H9 (cell line): Measurements from ENCODE around the gene DOCK9. TPM values are rescaled to one million over a fixed set of nuclear protein-coding genes. Genes with fewer than 3 reads are reported as not detected.

Experiments
- DNase-seq: peaks from one replicate; pipeline ENCODE4 v3.0.0-alpha.2; 2017
- H2AFZ ChIP-seq: one replicate; pipeline ENCODE4 v1.6.1; 2013; ENCODE audit warnings: mild to moderate bottlenecking, low read length, control low read depth, moderate library complexity
- H2AK5ac ChIP-seq: 2 replicates; pipeline ENCODE4 v1.6.1; 2013; ENCODE audit warnings: low read length, control low read depth, mixed read lengths; ENCODE audit not compliant: insufficient read length
- H2BK120ac ChIP-seq: one replicate; pipeline ENCODE4 v1.6.1; 2013; ENCODE audit warnings: low read depth, mild to moderate bottlenecking, low read length, control low read depth, inconsistent platforms; ENCODE audit not compliant: poor library complexity, severe bottlenecking
- H2BK12ac ChIP-seq: 2 replicates; pipeline ENCODE4 v1.6.1; 2013; ENCODE audit warnings: low read length, control low read depth, mixed read lengths, low read depth; ENCODE audit not compliant: insufficient read length
- H2BK15ac ChIP-seq: 2 replicates; pipeline ENCODE4 v1.6.1; 2013; ENCODE audit warnings: low read depth, low read length, control low read depth
- H2BK20ac ChIP-seq: one replicate; pipeline ENCODE4 v1.6.1; 2013; ENCODE audit warnings: low read depth, mild to moderate bottlenecking, low read length, control low read depth, inconsistent platforms; ENCODE audit not compliant: poor library complexity, severe bottlenecking
- H2BK5ac ChIP-seq: 2 replicates; pipeline ENCODE4 v1.6.1; 2013; ENCODE audit warnings: low read length, control low read depth, mixed read lengths; ENCODE audit not compliant: insufficient read length
- H3K14ac ChIP-seq: 2 replicates; pipeline ENCODE4 v1.6.1; 2013; ENCODE audit warnings: low read length, control low read depth; ENCODE audit not compliant: insufficient read depth
- H3K18ac ChIP-seq: 2 replicates; pipeline ENCODE4 v1.6.1; 2013; ENCODE audit warnings: low read depth, mild to moderate bottlenecking, mixed read lengths, low read length, control low read depth; ENCODE audit not compliant: insufficient read length
- H3K23ac ChIP-seq: 2 replicates; pipeline ENCODE4 v1.6.1; 2013; ENCODE audit warnings: low read length, control low read depth, mixed read lengths, low read depth; ENCODE audit not compliant: insufficient read length
- H3K23me2 ChIP-seq: 2 replicates; pipeline ENCODE4 v1.6.1; 2013; ENCODE audit warnings: low read depth, mild to moderate bottlenecking, mixed read lengths, low read length, control low read depth; ENCODE audit not compliant: insufficient read length, poor library complexity, severe bottlenecking
- H3K27ac ChIP-seq: 2 replicates; pipeline ENCODE4 v1.5.1; 2013; ENCODE audit warnings: low read length, control low read depth, mixed read lengths, low read depth; ENCODE audit not compliant: insufficient read length
- H3K27me3 ChIP-seq: 2 replicates; pipeline ENCODE4 v1.6.1; 2013; ENCODE audit warnings: low read length, control low read depth, inconsistent platforms; ENCODE audit not compliant: insufficient read depth
- H3K4ac ChIP-seq: 2 replicates; pipeline ENCODE4 v1.6.1; 2013; ENCODE audit warnings: low read depth, mild to moderate bottlenecking, control low read depth, inconsistent platforms, low read length, moderate library complexity
- H3K4me1 ChIP-seq: 2 replicates; pipeline ENCODE4 v1.6.1; 2013; ENCODE audit warnings: low read length, control low read depth, inconsistent platforms; ENCODE audit not compliant: insufficient read depth
- H3K4me2 ChIP-seq: 2 replicates; pipeline ENCODE4 v1.6.1; 2013; ENCODE audit warnings: low read length, control low read depth, mixed read lengths; ENCODE audit not compliant: insufficient read length, insufficient read depth
- H3K56ac ChIP-seq: 2 replicates; pipeline ENCODE4 v1.6.1; 2013; ENCODE audit warnings: low read depth, mild to moderate bottlenecking, mixed read lengths, low read length, control low read depth; ENCODE audit not compliant: insufficient read length
- H3K79me1 ChIP-seq: 2 replicates; pipeline ENCODE4 v1.6.1; 2013; ENCODE audit warnings: low read depth, mild to moderate bottlenecking, moderate library complexity, low read length, control low read depth, inconsistent platforms; ENCODE audit not compliant: insufficient read depth, poor library complexity, severe bottlenecking
- H3K79me2 ChIP-seq: 2 replicates; pipeline ENCODE4 v1.6.1; 2013; ENCODE audit warnings: low read length, control low read depth, inconsistent platforms; ENCODE audit not compliant: insufficient read depth
- H3K9ac ChIP-seq: 2 replicates; pipeline ENCODE4 v1.6.1; 2013; ENCODE audit warnings: low read length, control low read depth, mixed read lengths; ENCODE audit not compliant: insufficient read length; ENCODE audit errors: extremely low read depth
- H3K9me3 ChIP-seq: one replicate; pipeline ENCODE4 v1.6.1; 2013; ENCODE audit warnings: low read depth, low read length, inconsistent platforms; ENCODE audit not compliant: control insufficient read depth
- H3T11ph ChIP-seq: one replicate; pipeline ENCODE4 v1.6.1; 2013; ENCODE audit warnings: mild to moderate bottlenecking, low read length, control low read depth, inconsistent platforms
- H4K20me1 ChIP-seq: one replicate; pipeline ENCODE4 v1.6.1; 2013; ENCODE audit not compliant: control insufficient read depth, insufficient read length, insufficient read depth
- H4K5ac ChIP-seq: 2 replicates; pipeline ENCODE4 v1.6.1; 2013; ENCODE audit warnings: low read depth, mild to moderate bottlenecking, mixed read lengths, low read length, control low read depth; ENCODE audit not compliant: insufficient read length
- H4K8ac ChIP-seq: replicated peaks from 2 replicates; pipeline ENCODE4 v1.6.1; 2013; ENCODE audit warnings: low read length, control low read depth, mixed read lengths, low read depth; ENCODE audit not compliant: insufficient read length
- H4K91ac ChIP-seq: 2 replicates; pipeline ENCODE4 v1.6.1; 2013; ENCODE audit warnings: low read depth, mild to moderate bottlenecking, moderate library complexity, mixed read lengths, low read length, control low read depth; ENCODE audit not compliant: insufficient read length
- H3K27ac Mint-ChIP-seq, 3 experiments: 2 replicates in 2 of 3; 3 replicates in 1 of 3; pipeline ENCODE4 v1.8.0; 2020 to 2021; ENCODE audit warnings: mixed read lengths in 3 of 3, mild to moderate bottlenecking in 1 of 3, moderate library complexity in 1 of 3
- H3K27me3 Mint-ChIP-seq: 2 replicates; pipeline ENCODE4 v1.8.0; 2021; ENCODE audit warnings: low read depth, mild to moderate bottlenecking, moderate library complexity, mixed read lengths
- H3K36me3 Mint-ChIP-seq, 3 experiments: 2 replicates in 2 of 3; 3 replicates in 1 of 3; pipeline ENCODE4 v1.8.0; 2020 to 2021; ENCODE audit warnings: low read depth in 3 of 3, mixed read lengths in 3 of 3; ENCODE audit not compliant: insufficient read depth in 1 of 3
- H3K4me1 Mint-ChIP-seq, 2 experiments: 2 replicates each; pipeline ENCODE4 v1.8.0; 2020; ENCODE audit warnings: mixed read lengths in 2 of 2
- H3K4me3 Mint-ChIP-seq, 2 experiments: 2 replicates in 1 of 2; 3 replicates in 1 of 2; pipeline ENCODE4 v1.8.0; 2020 to 2021; ENCODE audit warnings: mild to moderate bottlenecking in 2 of 2, mixed read lengths in 2 of 2, moderate library complexity in 1 of 2
- H3K9me3 Mint-ChIP-seq, 2 experiments: 2 replicates in 1 of 2; 3 replicates in 1 of 2; pipeline ENCODE4 v1.8.0; 2020; ENCODE audit warnings: mild to moderate bottlenecking in 2 of 2, mixed read lengths in 2 of 2, moderate library complexity in 1 of 2
- CTCF ChIP-seq: fragments of 200-600 bp; sonication (generic); conservative IDR thresholded peaks from 3 replicates; pipeline ENCODE4 v1.8.0; 2021; ENCODE audit warnings: antibody characterized with exemption, mild to moderate bottlenecking
- WGBS: extraction: QIAGEN DNeasy Blood & Tissue Kit; methylation state at CpG from one replicate; pipeline ENCODE4 v1.1.7; 2013; ENCODE audit warnings: missing lambda C conversion rate, low lambda C conversion rate, mixed read lengths; ENCODE audit not compliant: insufficient read length; ENCODE audit errors: extremely low coverage; 5-methylcytosine and 5-hydroxymethylcytosine counted together
- total RNA-seq: library from RNA; stranded (reverse); gene quantifications from 2 replicates; pipeline ENCODE4 v1.2.1, GENCODE V29; 2021

Gene DOCK9
- total RNA-seq, 1 experiment from 2014 or later: 23.0 TPM

GRCh38 chr13:98997738-98998641, 20.1 kb upstream of the DOCK9 start:
- no peaks in the 10 kb centered on the region for H3K36me3 Mint-ChIP-seq
- H3K4me3 Mint-ChIP-seq: no peak overlapping the region
- Histone ChIP-seq H3K18ac (no peak overlapping the region), H3K27me3 (no peaks in the 10 kb centered on the region), H2AFZ (no peak overlapping the region), H4K5ac (no peak overlapping the region), H3K79me1 (no peaks in the 10 kb centered on the region), H2BK12ac (no peak overlapping the region), H4K8ac (no peak overlapping the region), H2BK15ac (no peak overlapping the region), H3K23me2 (no peaks in the 10 kb centered on the region), H4K91ac (no peak overlapping the region), H3K27ac (no peak overlapping the region), H3K79me2 (no peaks in the 10 kb centered on the region), H3K9ac (no peak overlapping the region), H2AK5ac (no peak overlapping the region), H3T11ph (no peak overlapping the region), H3K56ac (no peak overlapping the region), H3K4me1 (peaks cover 7% of the 10 kb centered on the region; the same call in 1 of the 2 replicates), H3K23ac (no peak overlapping the region), H2BK20ac (no peak overlapping the region), H3K4ac (no peak overlapping the region), H3K9me3 (no peaks in the 10 kb centered on the region), H2BK120ac (no peak overlapping the region), H4K20me1 (no peaks in the 10 kb centered on the region), H3K14ac (no peak overlapping the region), H2BK5ac (no peak overlapping the region), H3K4me2 (no peak overlapping the region)
- DNase-seq: no peak
- TF ChIP-seq CTCF: no peak
- no CpG with 5 or more reads among the region's 9 CpGs for WGBS
- H3K27me3 Mint-ChIP-seq: peaks cover 1% of the 10 kb centered on the region; the same call in 1 of the 2 replicates
- H3K9me3 Mint-ChIP-seq: no peaks in the 10 kb centered on the region
- peaks cover 35 to 41% of the 10 kb centered on the region in 2 experiments for H3K4me1 Mint-ChIP-seq
- H3K27ac Mint-ChIP-seq: no peak overlapping the region
